Nephron progenitor cell (in vitro differentiated cells): ENCODE measurements around the gene ASPHD1.

Source experiments
- DNase-seq: peaks from one replicate; pipeline ENCODE4 v3.0.0; 2021
- H3K27ac Mint-ChIP-seq: 2 replicates; pipeline ENCODE4 v1.8.0; 2021; ENCODE audit warnings: mild to moderate bottlenecking, moderate library complexity, mixed read lengths
- H3K27me3 Mint-ChIP-seq: 2 replicates; pipeline ENCODE4 v1.8.0; 2021; ENCODE audit warnings: mild to moderate bottlenecking, low read depth, mixed read lengths; ENCODE audit not compliant: poor library complexity
- H3K36me3 Mint-ChIP-seq: 2 replicates; pipeline ENCODE4 v1.8.0; 2021; ENCODE audit warnings: low read depth, mixed read lengths
- H3K4me1 Mint-ChIP-seq: 2 replicates; pipeline ENCODE4 v1.8.0; 2021; ENCODE audit warnings: mixed read lengths
- H3K4me3 Mint-ChIP-seq: 2 replicates; pipeline ENCODE4 v1.8.0; 2021; ENCODE audit warnings: mild to moderate bottlenecking, moderate library complexity, mixed read lengths
- H3K9me3 Mint-ChIP-seq: 2 replicates; pipeline ENCODE4 v1.8.0; 2021; ENCODE audit warnings: mild to moderate bottlenecking, moderate library complexity, mixed read lengths
- CTCF ChIP-seq: fragments of 200-600 bp; sonication (generic); IDR thresholded peaks from 2 replicates; pipeline ENCODE4 v1.5.0; 2021; ENCODE audit warnings: antibody characterized with exemption

ASPHD1 gene

GRCh38 chr16:29921034-29921385 is 20.7 kb downstream of the ASPHD1 start:
- Mint-ChIP-seq H3K4me1 (peaks cover 15% of the 10 kb centered on the region), H3K27ac (peak overlapping the region; percentile 78), H3K9me3 (no peaks in the 10 kb centered on the region), H3K27me3 (peaks cover 4% of the 10 kb centered on the region), H3K4me3 (no peak overlapping the region), H3K36me3 (peaks cover 59% of the 10 kb centered on the region)
- no peak for TF ChIP-seq CTCF
- no peak for DNase-seq

- peaks cover 28% of the 10 kb centered on the region for H3K4me1 Mint-ChIP-seq
Measured at GRCh38 chr16:29922326-29922725, 22.0 kb downstream of the ASPHD1 start.

GRCh38 chr16:29922986-29923501 is 22.8 kb downstream of the ASPHD1 start:
- H3K27ac Mint-ChIP-seq: no peak overlapping the region
- no peak for DNase-seq
- no peaks in the 10 kb centered on the region for H3K9me3 Mint-ChIP-seq
- peak overlapping the region; percentile 16 for H3K4me3 Mint-ChIP-seq
- H3K36me3 Mint-ChIP-seq: peaks cover 40% of the 10 kb centered on the region
- TF ChIP-seq CTCF: no peak
- peaks cover 4% of the 10 kb centered on the region for H3K27me3 Mint-ChIP-seq
- H3K4me1 Mint-ChIP-seq: peaks cover 35% of the 10 kb centered on the region

More at GRCh38 chr16:29922326-29922725, 22.0 kb downstream of the ASPHD1 start:
- Mint-ChIP-seq H3K9me3 (no peaks in the 10 kb centered on the region), H3K27me3 (peaks cover 4% of the 10 kb centered on the region), H3K4me3 (no peak overlapping the region), H3K27ac (no peak overlapping the region), H3K36me3 (peaks cover 46% of the 10 kb centered on the region)
- DNase-seq: no peak
- no peak for TF ChIP-seq CTCF

GRCh38 chr16:29925105-29925756 is 24.9 kb downstream of the ASPHD1 start:
- Mint-ChIP-seq H3K27ac (no peak overlapping the region), H3K27me3 (peaks cover 4% of the 10 kb centered on the region), H3K4me3 (peak overlapping the region; percentile 98), H3K4me1 (peaks cover 37% of the 10 kb centered on the region), H3K9me3 (no peaks in the 10 kb centered on the region), H3K36me3 (peaks cover 30% of the 10 kb centered on the region)
- DNase-seq: no peak
- TF ChIP-seq CTCF: no peak

- peaks cover 4% of the 10 kb centered on the region for H3K27me3 Mint-ChIP-seq
- H3K4me1 Mint-ChIP-seq: peaks cover 37% of the 10 kb centered on the region
- peak; percentile 93 for DNase-seq
- H3K27ac Mint-ChIP-seq: peak within 1 kb of the TSS; percentile 99
- peaks cover 22% of the 10 kb centered on the region for H3K36me3 Mint-ChIP-seq
- TF ChIP-seq CTCF: no peak
- H3K4me3 Mint-ChIP-seq: peak within 1 kb of the TSS; percentile 98
- H3K9me3 Mint-ChIP-seq: no peaks in the 10 kb centered on the region
Measured at GRCh38 chr16:29925781-29926710, 25.8 kb downstream of the ASPHD1 start, which contains the start of gene KCTD13. Gene KCTD13 (minus strand): TSS chr16:29926226. CDS start chr16:29926033, 193 bp downstream.
